ACC112 (cell line): ENCODE measurements around the gene MINPP1.
A peak's percentile ranks its signal among the peaks of the same experiment; 100 is the strongest.

Experiments
- H2AFZ ChIP-seq: fragments of 200-600 bp; sonication (generic); one replicate; pipeline ENCODE4 v1.6.0; 2017; ENCODE audit warnings: antibody characterized with exemption, low read length; ENCODE audit not compliant: unreplicated experiment
- H3K27ac ChIP-seq: fragments of 200-600 bp; sonication (generic); 2 replicates; pipeline ENCODE4 v1.5.1; 2014; ENCODE audit warnings: low read depth, mild to moderate bottlenecking, antibody characterized with exemption, low read length, moderate library complexity
- H3K27me3 ChIP-seq: fragments of 200-600 bp; sonication (generic); 2 replicates; pipeline ENCODE4 v1.6.1; 2014; ENCODE audit warnings: mild to moderate bottlenecking, antibody characterized with exemption, low read length, moderate library complexity, mixed read lengths; ENCODE audit not compliant: insufficient read depth
- H3K36me3 ChIP-seq: fragments of 200-600 bp; sonication (generic); 2 replicates; pipeline ENCODE4 v1.6.1; 2016; ENCODE audit warnings: mild to moderate bottlenecking, antibody characterized with exemption, low read length, moderate library complexity, mixed read lengths; ENCODE audit not compliant: insufficient read depth
- H3K4me1 ChIP-seq: fragments of 200-600 bp; sonication (generic); one replicate; pipeline ENCODE4 v1.6.1; 2016; ENCODE audit warnings: low read length, mixed read lengths; ENCODE audit not compliant: insufficient read depth, unreplicated experiment, control insufficient read depth
- H3K4me3 ChIP-seq: fragments of 200-600 bp; sonication (generic); 2 replicates; pipeline ENCODE4 v1.5.1; 2014; ENCODE audit warnings: mild to moderate bottlenecking, low read depth, low read length
- H3K79me2 ChIP-seq: fragments of 200-600 bp; sonication (generic); one replicate; pipeline ENCODE4 v1.6.0; 2016; ENCODE audit warnings: low read length; ENCODE audit not compliant: control insufficient read depth, unreplicated experiment, insufficient read depth

MINPP1 gene

DNA sequence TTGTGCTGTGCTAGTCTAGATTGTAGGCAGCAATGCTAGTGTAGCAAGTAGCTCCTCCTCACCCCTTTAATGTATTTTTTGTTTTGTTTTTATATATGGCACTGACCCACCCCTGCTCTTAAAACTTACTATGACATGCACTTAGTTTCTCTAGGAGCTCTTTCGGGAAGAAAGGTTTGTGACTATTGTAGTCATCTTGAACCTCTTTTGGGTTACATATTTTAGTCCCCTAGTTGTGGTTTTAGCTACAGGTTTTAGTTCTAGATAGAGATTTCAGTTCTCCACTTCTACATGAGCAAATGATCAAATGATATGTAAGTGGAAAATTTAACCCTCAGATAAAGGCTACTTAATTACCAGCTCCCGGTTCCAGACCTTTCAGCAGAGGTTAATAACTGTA is 14.9 kb downstream of the MINPP1 start:
- H3K27me3 ChIP-seq = no peaks in the 10 kb centered on the region
- no peaks in the 10 kb centered on the region for H3K4me1 ChIP-seq
- peaks cover 9% of the 10 kb centered on the region for H3K36me3 ChIP-seq
- no peak overlapping the region for H3K4me3 ChIP-seq
- H3K27ac ChIP-seq = no peak overlapping the region
- H3K79me2 ChIP-seq = no peaks in the 10 kb centered on the region
- H2AFZ ChIP-seq = no peak overlapping the region

DNA sequence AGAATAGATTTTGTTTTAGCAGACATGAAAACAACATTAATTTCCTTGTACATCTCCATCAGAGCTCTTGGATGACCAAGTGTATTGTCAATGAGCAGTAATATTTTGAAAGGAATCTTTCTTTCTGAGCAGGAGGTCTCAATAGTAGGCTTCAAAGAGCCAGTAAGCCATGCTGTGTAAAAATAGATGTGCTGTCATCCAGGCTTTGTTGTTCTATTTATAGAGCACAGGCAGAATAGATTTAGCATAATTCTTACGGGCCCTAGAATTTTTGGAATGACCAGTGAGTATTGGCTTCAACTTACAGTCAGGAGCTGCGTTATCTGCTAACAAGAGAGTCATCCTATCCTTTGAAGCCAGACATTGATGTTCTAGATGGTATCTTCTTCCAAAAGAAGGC is 19.0 kb downstream of the MINPP1 start:
- no peak overlapping the region for H3K4me3 ChIP-seq
- H3K27me3 ChIP-seq = no peaks in the 10 kb centered on the region
- H3K4me1 ChIP-seq = no peaks in the 10 kb centered on the region
- H3K36me3 ChIP-seq = peaks cover 10% of the 10 kb centered on the region
- no peak overlapping the region for H3K27ac ChIP-seq
- H3K79me2 ChIP-seq = no peaks in the 10 kb centered on the region
- no peak overlapping the region for H2AFZ ChIP-seq

DNA sequence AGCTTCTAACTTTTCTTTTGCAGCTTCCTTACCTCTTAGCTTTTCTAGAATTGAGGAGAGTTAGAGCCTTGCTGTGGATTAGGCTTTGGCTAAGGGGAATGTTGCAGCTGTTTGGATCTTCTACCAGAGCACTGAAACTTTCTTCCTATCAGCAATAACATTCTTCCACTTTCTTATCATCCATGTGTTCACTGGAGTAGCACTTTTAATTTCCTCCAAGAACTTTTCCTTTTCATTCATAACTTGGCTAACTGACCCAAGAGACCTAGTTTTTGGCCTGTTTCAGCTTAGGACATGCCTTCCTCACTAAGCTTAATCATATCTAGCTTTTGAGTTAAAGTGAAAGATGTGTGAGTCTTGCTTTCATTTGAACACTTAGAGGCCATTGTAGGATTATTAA is 19.6 kb downstream of the MINPP1 start:
- H3K4me1 ChIP-seq = no peaks in the 10 kb centered on the region
- no peak overlapping the region for H3K4me3 ChIP-seq
- H3K27ac ChIP-seq = no peak overlapping the region
- no peaks in the 10 kb centered on the region for H3K79me2 ChIP-seq
- H3K36me3 ChIP-seq = peaks cover 8% of the 10 kb centered on the region
- H3K27me3 ChIP-seq = no peaks in the 10 kb centered on the region
- H2AFZ ChIP-seq = no peak overlapping the region

DNA sequence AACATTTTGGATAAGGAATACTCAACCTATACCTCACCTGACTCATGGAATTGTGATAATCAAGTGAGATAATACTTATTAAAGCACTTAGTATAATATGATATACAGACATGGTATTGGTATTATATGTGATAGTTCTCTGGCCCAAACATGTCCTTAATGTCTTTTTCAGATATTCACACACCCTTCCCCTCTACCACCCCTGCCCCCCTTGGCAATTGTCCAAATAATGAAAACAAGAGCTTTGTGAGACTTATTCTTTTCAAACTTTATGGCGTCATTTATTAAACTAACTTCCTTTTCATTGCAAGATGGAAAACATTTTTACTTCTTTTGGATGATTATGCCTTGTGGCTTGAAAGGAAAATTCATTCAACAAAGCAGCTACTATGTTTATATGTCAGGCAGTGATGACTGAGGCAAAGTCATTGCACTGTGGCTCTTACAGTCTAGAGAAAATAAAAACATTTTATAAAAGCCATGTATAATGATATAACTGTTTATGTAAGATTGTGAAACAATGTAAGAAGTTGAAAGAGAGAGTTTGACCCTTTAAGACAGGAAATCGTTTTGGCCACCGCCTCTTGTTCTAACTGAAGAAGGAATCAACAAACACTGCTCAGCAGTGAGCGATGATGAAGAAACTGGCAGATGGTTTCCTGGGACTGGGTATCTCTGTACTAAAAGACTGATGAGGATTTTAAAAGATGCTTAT is 27.4 kb downstream of the MINPP1 start:
- Histone ChIP-seq H3K27ac (peak overlapping the region; percentile 76), H3K79me2 (peaks cover 3% of the 10 kb centered on the region), H3K4me1 (peaks cover 16% of the 10 kb centered on the region), H3K4me3 (peak overlapping the region; percentile 38), H2AFZ (peak overlapping the region; percentile 68), H3K36me3 (no peaks in the 10 kb centered on the region), H3K27me3 (no peaks in the 10 kb centered on the region)

DNA sequence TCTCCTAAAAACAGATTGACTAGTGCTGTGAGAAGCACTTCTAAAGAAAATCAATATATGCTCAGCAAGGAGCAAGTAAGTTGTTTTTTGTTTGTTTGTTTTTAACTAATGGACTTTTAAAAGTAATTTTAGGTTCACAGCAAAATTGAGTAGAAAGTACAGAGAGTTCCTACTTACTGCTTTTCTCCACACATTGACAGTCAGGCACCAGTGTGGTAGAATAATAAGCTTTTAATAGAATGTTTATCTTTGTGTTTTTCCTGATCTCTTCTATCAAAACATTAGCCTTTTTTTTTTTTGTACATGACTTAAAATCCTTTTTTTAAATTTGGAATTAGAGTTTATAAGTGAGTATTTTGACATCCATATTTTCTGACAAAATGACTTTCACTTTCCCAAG is 28.0 kb downstream of the MINPP1 start:
- H3K4me1 ChIP-seq = peaks cover 16% of the 10 kb centered on the region
- H3K27ac ChIP-seq = peak overlapping the region; percentile 76
- no peaks in the 10 kb centered on the region for H3K36me3 ChIP-seq

DNA sequence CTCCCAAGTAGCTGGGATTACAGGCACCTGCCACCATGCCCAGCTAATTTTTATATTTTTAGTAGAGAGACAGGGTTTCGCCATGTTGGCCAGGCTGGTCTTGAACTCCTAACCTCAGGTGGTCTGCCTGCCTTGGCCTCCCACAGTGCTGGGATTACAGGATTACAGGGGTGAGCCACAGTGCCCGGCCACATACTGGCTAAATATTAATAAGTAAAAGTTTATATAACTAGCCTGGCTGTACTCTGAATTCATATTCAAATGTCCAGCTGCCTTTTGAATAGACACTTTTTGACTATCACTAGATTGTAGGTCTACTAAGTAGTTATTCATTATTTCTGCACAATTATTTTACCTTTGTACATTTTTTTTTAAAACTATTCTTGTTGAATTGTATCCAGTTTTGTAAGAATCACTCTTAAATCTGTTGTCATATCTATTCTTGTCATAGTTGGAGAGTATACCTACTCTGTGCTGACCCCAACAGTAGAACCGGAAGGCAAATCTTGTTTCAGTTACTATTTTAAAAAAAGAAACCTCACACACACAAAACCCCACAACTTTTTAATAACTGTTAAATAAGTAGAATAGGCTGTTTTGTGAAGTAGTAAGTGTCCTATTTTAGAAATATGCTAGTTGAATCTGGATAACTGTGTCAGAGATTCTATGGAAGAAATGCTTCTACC is 29.6 kb downstream of the MINPP1 start:
- peaks cover 3% of the 10 kb centered on the region for H3K79me2 ChIP-seq

More for the DNA sequence above, 28.0 kb downstream of the MINPP1 start:
- Histone ChIP-seq H2AFZ (peak overlapping the region; percentile 68), H3K79me2 (peaks cover 3% of the 10 kb centered on the region), H3K4me3 (peak overlapping the region; percentile 38), H3K27me3 (no peaks in the 10 kb centered on the region)

DNA sequence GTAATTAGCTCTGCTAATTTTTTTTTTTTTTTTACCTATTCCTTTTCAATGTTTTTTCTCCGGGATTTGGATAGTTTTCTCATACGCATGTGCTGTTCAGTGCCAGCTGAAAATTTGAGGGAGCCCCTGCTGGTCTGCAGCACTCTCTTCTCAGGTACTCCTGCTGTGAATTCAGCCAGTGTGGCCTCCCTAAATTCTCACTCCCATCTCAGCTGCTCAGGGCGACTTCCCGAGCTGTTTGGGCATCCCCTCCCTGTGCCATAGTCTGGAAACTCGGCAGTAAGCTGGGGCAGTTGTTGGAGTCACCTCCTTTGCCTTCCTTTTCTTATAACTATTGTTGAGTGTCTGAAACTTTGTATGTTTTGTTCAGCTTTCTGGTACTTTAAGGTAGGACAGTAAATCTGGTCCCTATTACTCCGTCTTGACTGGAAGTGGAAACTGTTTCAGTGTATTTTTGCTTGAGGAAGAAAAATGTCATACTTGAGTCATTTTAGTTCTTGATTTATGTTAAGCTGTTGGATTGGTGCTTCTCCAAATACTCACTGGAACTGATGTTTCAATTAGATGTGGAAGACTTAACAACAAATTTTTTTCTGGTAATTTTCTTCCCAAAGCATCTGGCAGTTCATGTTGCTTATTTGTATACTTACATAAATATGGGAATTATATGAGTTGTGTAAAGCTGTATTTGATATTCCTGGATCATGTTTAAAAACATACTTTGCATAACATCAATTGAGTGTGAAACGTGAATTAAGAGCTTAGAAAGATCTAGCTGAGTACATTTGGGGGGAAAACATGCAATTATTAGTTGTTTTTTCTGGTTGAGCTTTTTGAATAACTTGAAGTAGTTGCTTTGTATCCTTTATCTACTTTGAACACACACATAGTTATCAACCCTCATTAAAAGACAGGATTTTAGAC is 33.7 kb downstream of the MINPP1 start:
- H2AFZ ChIP-seq = no peak overlapping the region
- no peaks in the 10 kb centered on the region for H3K27me3 ChIP-seq
- H3K79me2 ChIP-seq = no peaks in the 10 kb centered on the region
- H3K4me1 ChIP-seq = peaks cover 40% of the 10 kb centered on the region
- 0 out of 2 replicates have a peak overlapping the region, but pooled peaks have one; percentile 2 for H3K27ac ChIP-seq
- H3K4me3 ChIP-seq = no peak overlapping the region
- H3K36me3 ChIP-seq = peaks cover 10% of the 10 kb centered on the region

More for the DNA sequence above, 29.6 kb downstream of the MINPP1 start:
- Histone ChIP-seq H2AFZ (no peak overlapping the region), H3K36me3 (no peaks in the 10 kb centered on the region), H3K4me3 (no peak overlapping the region), H3K4me1 (peaks cover 29% of the 10 kb centered on the region), H3K27me3 (no peaks in the 10 kb centered on the region), H3K27ac (no peak overlapping the region)

DNA sequence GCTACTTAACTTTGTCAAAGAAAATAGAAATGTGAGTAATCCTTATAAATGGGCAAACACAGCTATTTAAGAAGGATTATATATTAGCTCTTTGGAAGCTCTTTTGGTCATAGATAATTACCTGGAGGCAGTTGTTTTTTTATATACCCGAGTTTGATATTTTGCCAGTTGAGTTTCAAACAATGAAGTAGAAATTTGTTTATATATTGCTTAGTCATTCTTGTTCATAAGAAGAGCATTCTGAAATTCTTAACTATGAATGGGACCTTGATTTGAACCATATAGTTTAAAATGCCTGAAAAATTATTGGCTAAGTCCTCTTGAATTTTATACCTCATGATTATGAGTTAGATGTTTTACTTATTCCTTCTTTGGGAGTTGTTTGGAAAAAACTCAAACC is 36.4 kb downstream of the MINPP1 start:
- Histone ChIP-seq H3K27me3 (no peaks in the 10 kb centered on the region), H3K4me3 (peak overlapping the region; percentile 6; the same call in 1 of the 2 replicates), H3K36me3 (peaks cover 10% of the 10 kb centered on the region), H2AFZ (no peak overlapping the region), H3K4me1 (peaks cover 64% of the 10 kb centered on the region), H3K79me2 (no peaks in the 10 kb centered on the region), H3K27ac (peak overlapping the region; percentile 83)

DNA sequence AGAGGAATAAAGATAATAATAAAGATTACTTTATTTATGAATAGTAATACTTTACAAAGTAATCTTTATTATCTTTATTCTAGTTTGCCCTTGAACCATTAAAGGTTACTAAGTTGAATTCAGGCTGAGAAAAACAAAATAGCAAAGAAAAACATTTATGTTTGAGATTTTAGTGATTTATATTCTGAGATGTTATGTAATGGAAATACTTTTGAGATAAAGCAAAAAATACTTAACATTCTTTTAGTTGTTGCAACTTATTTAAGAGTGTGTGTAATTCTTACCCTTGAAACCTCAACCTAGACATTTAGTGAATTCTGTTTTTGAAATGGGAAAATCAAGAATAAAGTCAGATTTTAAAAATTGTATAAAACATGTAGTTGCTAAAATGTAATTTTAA is 40.0 kb downstream of the MINPP1 start:
- Histone ChIP-seq H3K27ac (peak overlapping the region; percentile 90), H3K36me3 (peaks cover 10% of the 10 kb centered on the region), H3K79me2 (peaks cover 2% of the 10 kb centered on the region)

DNA sequence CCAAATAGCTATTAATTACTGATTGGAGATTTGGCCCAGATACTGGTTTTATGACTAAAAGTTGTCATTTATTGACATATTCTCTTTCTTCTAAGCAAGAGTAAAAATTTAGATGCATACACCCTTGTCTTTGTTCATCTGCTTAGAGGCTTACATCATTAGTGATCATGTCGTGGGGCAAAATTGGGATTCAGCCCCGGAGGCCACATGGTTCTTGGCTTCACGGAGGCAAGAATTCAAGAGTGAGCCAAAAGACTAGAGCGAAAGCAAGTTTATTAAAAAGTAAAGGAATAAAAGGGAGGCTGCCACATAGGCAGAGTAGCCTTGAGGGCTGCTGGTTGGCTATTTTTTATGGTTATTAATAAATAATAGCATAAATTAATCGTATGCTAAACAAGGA is 41.1 kb downstream of the MINPP1 start:
- H3K4me3 ChIP-seq = peak overlapping the region; percentile 15; the same call in 1 of the 2 replicates
- peaks cover 3% of the 10 kb centered on the region for H3K79me2 ChIP-seq

More for the DNA sequence above, 40.0 kb downstream of the MINPP1 start:
- H3K4me1 ChIP-seq = peaks cover 79% of the 10 kb centered on the region
- no peak overlapping the region for H2AFZ ChIP-seq
- no peaks in the 10 kb centered on the region for H3K27me3 ChIP-seq
- H3K4me3 ChIP-seq = no peak overlapping the region; the same call in 1 of the 2 replicates

More for the DNA sequence above, 41.1 kb downstream of the MINPP1 start:
- Histone ChIP-seq H3K27me3 (no peaks in the 10 kb centered on the region), H3K36me3 (peaks cover 10% of the 10 kb centered on the region), H3K27ac (peak overlapping the region; percentile 90), H2AFZ (no peak overlapping the region), H3K4me1 (peaks cover 75% of the 10 kb centered on the region)
